Measurements from ENCODE around the gene FAM187B. TPM values are rescaled to one million over a fixed set of nuclear protein-coding genes. Genes with fewer than 3 reads are reported as not detected.

The FAM187B gene
- total and polyA plus RNA-seq, 2 of the 8 experiments (the other 6 are each of a cell fraction or from before 2014, with no cell fraction given), result not detected

DNA sequence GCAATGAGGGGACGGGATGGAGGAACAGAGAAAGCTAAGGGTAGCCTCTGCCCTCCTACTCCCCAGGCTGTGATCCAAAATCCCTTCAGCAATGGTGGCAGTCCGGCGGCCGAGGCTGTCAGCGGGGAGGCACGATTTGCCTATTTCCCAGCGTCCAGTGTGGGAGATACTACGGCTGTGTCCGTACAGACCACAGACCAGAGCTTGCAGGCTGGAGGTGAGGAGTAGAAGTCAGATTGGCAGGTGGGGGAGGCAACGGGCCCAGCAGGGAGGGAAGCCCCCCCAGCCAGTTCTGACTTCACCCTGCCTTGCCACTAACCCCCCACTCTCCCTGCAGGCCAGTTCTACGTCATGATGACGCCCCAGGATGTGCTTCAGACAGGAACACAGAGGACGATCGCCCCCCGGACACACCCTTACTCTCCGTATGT, 41.9 kb upstream of the FAM187B start (continued):
- TF ChIP-seq, protein P1, sequence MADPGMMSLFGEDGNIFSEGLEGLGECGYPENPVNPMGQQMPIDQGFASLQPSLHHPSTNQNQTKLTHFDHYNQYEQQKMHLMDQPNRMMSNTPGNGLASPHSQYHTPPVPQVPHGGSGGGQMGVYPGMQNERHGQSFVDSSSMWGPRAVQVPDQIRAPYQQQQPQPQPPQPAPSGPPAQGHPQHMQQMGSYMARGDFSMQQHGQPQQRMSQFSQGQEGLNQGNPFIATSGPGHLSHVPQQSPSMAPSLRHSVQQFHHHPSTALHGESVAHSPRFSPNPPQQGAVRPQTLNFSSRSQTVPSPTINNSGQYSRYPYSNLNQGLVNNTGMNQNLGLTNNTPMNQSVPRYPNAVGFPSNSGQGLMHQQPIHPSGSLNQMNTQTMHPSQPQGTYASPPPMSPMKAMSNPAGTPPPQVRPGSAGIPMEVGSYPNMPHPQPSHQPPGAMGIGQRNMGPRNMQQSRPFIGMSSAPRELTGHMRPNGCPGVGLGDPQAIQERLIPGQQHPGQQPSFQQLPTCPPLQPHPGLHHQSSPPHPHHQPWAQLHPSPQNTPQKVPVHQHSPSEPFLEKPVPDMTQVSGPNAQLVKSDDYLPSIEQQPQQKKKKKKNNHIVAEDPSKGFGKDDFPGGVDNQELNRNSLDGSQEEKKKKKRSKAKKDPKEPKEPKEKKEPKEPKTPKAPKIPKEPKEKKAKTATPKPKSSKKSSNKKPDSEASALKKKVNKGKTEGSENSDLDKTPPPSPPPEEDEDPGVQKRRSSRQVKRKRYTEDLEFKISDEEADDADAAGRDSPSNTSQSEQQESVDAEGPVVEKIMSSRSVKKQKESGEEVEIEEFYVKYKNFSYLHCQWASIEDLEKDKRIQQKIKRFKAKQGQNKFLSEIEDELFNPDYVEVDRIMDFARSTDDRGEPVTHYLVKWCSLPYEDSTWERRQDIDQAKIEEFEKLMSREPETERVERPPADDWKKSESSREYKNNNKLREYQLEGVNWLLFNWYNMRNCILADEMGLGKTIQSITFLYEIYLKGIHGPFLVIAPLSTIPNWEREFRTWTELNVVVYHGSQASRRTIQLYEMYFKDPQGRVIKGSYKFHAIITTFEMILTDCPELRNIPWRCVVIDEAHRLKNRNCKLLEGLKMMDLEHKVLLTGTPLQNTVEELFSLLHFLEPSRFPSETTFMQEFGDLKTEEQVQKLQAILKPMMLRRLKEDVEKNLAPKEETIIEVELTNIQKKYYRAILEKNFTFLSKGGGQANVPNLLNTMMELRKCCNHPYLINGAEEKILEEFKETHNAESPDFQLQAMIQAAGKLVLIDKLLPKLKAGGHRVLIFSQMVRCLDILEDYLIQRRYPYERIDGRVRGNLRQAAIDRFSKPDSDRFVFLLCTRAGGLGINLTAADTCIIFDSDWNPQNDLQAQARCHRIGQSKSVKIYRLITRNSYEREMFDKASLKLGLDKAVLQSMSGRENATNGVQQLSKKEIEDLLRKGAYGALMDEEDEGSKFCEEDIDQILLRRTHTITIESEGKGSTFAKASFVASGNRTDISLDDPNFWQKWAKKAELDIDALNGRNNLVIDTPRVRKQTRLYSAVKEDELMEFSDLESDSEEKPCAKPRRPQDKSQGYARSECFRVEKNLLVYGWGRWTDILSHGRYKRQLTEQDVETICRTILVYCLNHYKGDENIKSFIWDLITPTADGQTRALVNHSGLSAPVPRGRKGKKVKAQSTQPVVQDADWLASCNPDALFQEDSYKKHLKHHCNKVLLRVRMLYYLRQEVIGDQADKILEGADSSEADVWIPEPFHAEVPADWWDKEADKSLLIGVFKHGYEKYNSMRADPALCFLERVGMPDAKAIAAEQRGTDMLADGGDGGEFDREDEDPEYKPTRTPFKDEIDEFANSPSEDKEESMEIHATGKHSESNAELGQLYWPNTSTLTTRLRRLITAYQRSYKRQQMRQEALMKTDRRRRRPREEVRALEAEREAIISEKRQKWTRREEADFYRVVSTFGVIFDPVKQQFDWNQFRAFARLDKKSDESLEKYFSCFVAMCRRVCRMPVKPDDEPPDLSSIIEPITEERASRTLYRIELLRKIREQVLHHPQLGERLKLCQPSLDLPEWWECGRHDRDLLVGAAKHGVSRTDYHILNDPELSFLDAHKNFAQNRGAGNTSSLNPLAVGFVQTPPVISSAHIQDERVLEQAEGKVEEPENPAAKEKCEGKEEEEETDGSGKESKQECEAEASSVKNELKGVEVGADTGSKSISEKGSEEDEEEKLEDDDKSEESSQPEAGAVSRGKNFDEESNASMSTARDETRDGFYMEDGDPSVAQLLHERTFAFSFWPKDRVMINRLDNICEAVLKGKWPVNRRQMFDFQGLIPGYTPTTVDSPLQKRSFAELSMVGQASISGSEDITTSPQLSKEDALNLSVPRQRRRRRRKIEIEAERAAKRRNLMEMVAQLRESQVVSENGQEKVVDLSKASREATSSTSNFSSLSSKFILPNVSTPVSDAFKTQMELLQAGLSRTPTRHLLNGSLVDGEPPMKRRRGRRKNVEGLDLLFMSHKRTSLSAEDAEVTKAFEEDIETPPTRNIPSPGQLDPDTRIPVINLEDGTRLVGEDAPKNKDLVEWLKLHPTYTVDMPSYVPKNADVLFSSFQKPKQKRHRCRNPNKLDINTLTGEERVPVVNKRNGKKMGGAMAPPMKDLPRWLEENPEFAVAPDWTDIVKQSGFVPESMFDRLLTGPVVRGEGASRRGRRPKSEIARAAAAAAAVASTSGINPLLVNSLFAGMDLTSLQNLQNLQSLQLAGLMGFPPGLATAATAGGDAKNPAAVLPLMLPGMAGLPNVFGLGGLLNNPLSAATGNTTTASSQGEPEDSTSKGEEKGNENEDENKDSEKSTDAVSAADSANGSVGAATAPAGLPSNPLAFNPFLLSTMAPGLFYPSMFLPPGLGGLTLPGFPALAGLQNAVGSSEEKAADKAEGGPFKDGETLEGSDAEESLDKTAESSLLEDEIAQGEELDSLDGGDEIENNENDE (IDR thresholded peaks at IDR 0.05; ENCODE audit: insufficient replicate concordance, low read length), result no peak
- TF ChIP-seq ZNF274 (IDR thresholded peaks at IDR 0.05; ENCODE audit: borderline replicate concordance, extremely low read depth, low read length) (no peak), ASH2L (IDR thresholded peaks at IDR 0.05; ENCODE audit: low read length) (no peak), JUN (IDR thresholded peaks at IDR 0.05; ENCODE audit: low read depth, low read length) (no peak), CHD1 (IDR thresholded peaks at IDR 0.05; ENCODE audit: low read depth, low read length) (no peak), CEBPB (IDR thresholded peaks at IDR 0.05; ENCODE audit: low read depth, low read length) (no peak), RFX5 (IDR thresholded peaks at IDR 0.05; ENCODE audit: borderline replicate concordance, low read depth, low read length) (no peak)
- TF ChIP-seq, protein P2, sequence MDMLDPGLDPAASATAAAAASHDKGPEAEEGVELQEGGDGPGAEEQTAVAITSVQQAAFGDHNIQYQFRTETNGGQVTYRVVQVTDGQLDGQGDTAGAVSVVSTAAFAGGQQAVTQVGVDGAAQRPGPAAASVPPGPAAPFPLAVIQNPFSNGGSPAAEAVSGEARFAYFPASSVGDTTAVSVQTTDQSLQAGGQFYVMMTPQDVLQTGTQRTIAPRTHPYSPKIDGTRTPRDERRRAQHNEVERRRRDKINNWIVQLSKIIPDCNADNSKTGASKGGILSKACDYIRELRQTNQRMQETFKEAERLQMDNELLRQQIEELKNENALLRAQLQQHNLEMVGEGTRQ (IDR thresholded peaks at IDR 0.05; ENCODE audit: low read length), result no peak
